Subcutaneous abdominal adipose tissue (tissue), 5 donors: ENCODE measurements around the gene QKI.
A peak's percentile ranks its signal among the peaks of the same experiment; 100 is the strongest.

Experiments
- H3K27ac ChIP-seq: one replicate; pipeline ENCODE4 v1.7.0; 2013; ENCODE audit warnings: low read depth, mild to moderate bottlenecking, inconsistent platforms, low read length, moderate library complexity
- H3K27me3 ChIP-seq, 5 donors: one replicate each; pipeline ENCODE4 v1.7.0; 2013; ENCODE audit warnings: low read length in 5 of 5, inconsistent platforms in 1 of 5; ENCODE audit not compliant: control insufficient read depth in 5 of 5, insufficient read depth in 4 of 5
- H3K36me3 ChIP-seq, 5 donors: one replicate each; pipeline ENCODE4 v1.7.0; 2013; ENCODE audit warnings: low read length in 5 of 5; ENCODE audit not compliant: control insufficient read depth in 5 of 5, insufficient read depth in 5 of 5
- H3K4me1 ChIP-seq, 5 donors: one replicate each; pipeline ENCODE4 v1.7.0; 2013; ENCODE audit warnings: low read length in 5 of 5, mild to moderate bottlenecking in 3 of 5, moderate library complexity in 1 of 5; ENCODE audit not compliant: control insufficient read depth in 5 of 5, insufficient read depth in 5 of 5
- H3K4me3 ChIP-seq, 5 donors: one replicate each; pipeline ENCODE4 v1.7.0; 2013; ENCODE audit warnings: low read length in 5 of 5, low read depth in 1 of 5
- H3K9ac ChIP-seq, 5 donors: one replicate each; pipeline ENCODE4 v1.7.0; 2013; ENCODE audit warnings: low read length in 5 of 5, mild to moderate bottlenecking in 4 of 5, moderate library complexity in 3 of 5
- H3K9me3 ChIP-seq, 5 donors: one replicate each; pipeline ENCODE4 v1.7.0; 2013; ENCODE audit warnings: low read length in 5 of 5; ENCODE audit not compliant: control insufficient read depth in 5 of 5
- donor health status: healthy.
- donor health status: healthy.
- donor health status: healthy.
- donor health status: healthy.
- donor health status: healthy.

Gene QKI

DNA sequence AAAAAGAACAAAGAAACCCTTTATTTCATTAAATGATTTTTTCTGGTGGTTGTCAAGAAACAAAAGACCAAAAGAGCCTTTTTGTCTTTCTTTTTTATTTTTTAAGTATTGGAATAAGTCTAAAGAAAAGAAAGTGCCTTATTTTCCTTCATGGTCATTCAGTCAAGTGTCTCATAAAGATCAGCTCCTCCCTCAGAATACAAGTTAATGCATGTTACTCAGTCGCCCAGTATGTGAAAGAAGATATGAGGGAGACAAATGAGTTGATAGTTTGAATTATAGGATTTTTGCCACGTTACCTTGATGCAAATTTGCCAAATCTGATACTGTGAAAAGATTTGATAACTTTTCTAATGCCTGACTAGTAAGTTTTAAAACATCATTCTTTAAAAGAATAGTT lies 157.2 kb downstream of the QKI start:
- Histone ChIP-seq H3K4me1 (no peaks in the 10 kb centered on the region), H3K36me3 (peaks cover 19 to 37% (median 29%) of the 10 kb centered on the region in 5 donors), H3K9ac (no peak overlapping the region), H3K9me3 (no peaks in the 10 kb centered on the region), H3K27ac (no peak overlapping the region), H3K4me3 (no peak overlapping the region), H3K27me3 (no peaks in the 10 kb centered on the region)

DNA sequence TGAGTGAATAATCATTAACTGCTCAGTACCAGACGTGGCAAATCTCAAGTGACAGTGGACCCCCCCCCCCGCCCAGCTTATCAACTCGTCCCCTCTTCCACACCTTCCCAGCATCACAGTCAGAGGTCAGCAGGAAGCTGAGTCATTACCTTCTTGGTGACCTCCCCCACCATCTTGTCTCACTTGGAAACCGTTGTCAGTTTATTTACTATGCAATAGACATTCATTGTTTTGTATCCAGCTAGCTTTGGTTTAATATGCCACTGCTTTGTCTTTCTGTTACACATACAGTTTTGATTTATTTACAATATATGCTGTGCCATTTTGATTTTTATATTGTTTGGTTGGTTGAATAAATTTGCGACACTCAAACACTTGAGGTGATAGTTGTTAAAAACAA lies 158.1 kb downstream of the QKI start:
- no peaks in the 10 kb centered on the region for H3K9me3 ChIP-seq
- peaks cover 19 to 32% (median 25%) of the 10 kb centered on the region in 5 donors for H3K36me3 ChIP-seq
- no peaks in the 10 kb centered on the region for H3K4me1 ChIP-seq
- no peaks in the 10 kb centered on the region for H3K27me3 ChIP-seq
- H3K27ac ChIP-seq = no peak overlapping the region
- no peak overlapping the region for H3K9ac ChIP-seq
- H3K4me3 ChIP-seq = no peak overlapping the region

- Histone ChIP-seq H3K4me1 (no peaks in the 10 kb centered on the region), H3K9me3 (no peaks in the 10 kb centered on the region), H3K9ac (no peak overlapping the region), H3K27ac (no peak overlapping the region), H3K27me3 (no peaks in the 10 kb centered on the region), H3K4me3 (no peak overlapping the region), H3K36me3 (peaks cover 19 to 25% (median 20%) of the 10 kb centered on the region in 5 donors)
Observed at GRCh38 chr6:163573503-163574179, 159.1 kb downstream of the QKI start.

- no peaks in the 10 kb centered on the region for H3K27me3 ChIP-seq
- no peaks in the 10 kb centered on the region for H3K9me3 ChIP-seq
- H3K36me3 ChIP-seq = peaks cover 12 to 17% (median 14%) of the 10 kb centered on the region in 5 donors
- no peak overlapping the region for H3K9ac ChIP-seq
- H3K4me1 ChIP-seq = peaks cover 0 to 15% (median 13%) of the 10 kb centered on the region in 5 donors
- H3K27ac ChIP-seq = no peak overlapping the region
- H3K4me3 ChIP-seq = no peak overlapping the region
Observed at GRCh38 chr6:163576114-163576513, 161.6 kb downstream of the QKI start.

- peaks cover 7 to 15% (median 12%) of the 10 kb centered on the region in 5 donors for H3K36me3 ChIP-seq
- H3K9ac ChIP-seq = no peak overlapping the region
- H3K4me1 ChIP-seq = peaks cover 0 to 17% (median 13%) of the 10 kb centered on the region in 5 donors
- H3K9me3 ChIP-seq = no peaks in the 10 kb centered on the region
- H3K27me3 ChIP-seq = no peaks in the 10 kb centered on the region
- H3K4me3 ChIP-seq = no peak overlapping the region
- no peak overlapping the region for H3K27ac ChIP-seq
Observed at GRCh38 chr6:163577404-163577803, 162.9 kb downstream of the QKI start.

GRCh38 chr6:163579111-163579879 lies 164.8 kb downstream of the QKI start:
- Histone ChIP-seq H3K9me3 (no peaks in the 10 kb centered on the region), H3K9ac (no peak overlapping the region), H3K36me3 (peaks cover 6 to 10% (median 7%) of the 10 kb centered on the region in 5 donors), H3K4me3 (no peak overlapping the region), H3K27ac (peak overlapping the region; percentile 7), H3K4me1 (peaks cover 0 to 17% (median 13%) of the 10 kb centered on the region in 5 donors), H3K27me3 (no peaks in the 10 kb centered on the region)

GRCh38 chr6:163579880-163580295 lies 165.4 kb downstream of the QKI start:
- H3K27ac ChIP-seq = peak overlapping the region; percentile 7
- no peak overlapping the region for H3K4me3 ChIP-seq
- no peaks in the 10 kb centered on the region for H3K9me3 ChIP-seq
- H3K36me3 ChIP-seq = peaks cover 2 to 8% (median 3%) of the 10 kb centered on the region in 5 donors
- peaks cover 0 to 17% (median 13%) of the 10 kb centered on the region in 5 donors for H3K4me1 ChIP-seq
- H3K27me3 ChIP-seq = no peaks in the 10 kb centered on the region
- no peak overlapping the region for H3K9ac ChIP-seq

DNA sequence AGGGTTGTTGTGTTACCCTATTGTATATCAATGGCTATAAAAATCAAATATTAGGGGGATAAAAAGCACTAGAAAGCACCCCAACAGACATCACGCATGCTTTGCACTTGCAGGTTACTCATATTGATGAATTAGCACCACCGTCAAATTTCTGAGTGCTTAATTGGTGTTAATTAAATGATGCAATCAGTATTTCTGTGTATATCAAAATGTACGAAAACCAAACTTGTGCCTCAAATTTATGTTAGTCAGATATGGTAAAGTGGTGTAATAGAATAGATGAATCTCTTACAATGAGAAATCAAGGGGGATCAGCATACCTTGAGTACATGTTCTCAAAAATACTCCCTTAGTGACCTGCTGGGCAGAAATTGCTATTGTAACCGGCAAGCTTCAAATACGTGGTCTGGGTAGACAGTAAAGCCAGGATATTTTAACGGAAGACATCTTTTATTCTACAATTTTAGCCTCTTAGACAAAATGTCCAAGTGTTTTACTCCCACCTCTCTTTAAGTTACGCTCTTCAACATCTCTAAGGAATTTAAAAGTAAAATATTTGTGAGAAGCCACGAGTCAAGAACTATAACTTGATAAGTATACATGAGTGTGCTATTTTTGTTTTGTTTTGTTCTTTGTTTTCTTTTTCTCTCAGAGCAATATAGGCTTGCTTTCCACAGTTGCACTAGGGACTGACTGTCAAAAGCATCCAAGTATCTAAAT lies 166.0 kb downstream of the QKI start:
- Histone ChIP-seq H3K9me3 (no peaks in the 10 kb centered on the region), H3K27me3 (no peaks in the 10 kb centered on the region), H3K27ac (no peak overlapping the region), H3K4me1 (peaks cover 0 to 18% (median 15%) of the 10 kb centered on the region in 5 donors), H3K36me3 (peaks cover 0 to 3% (median 0%) of the 10 kb centered on the region in 5 donors), H3K4me3 (no peak overlapping the region), H3K9ac (no peak overlapping the region)

DNA sequence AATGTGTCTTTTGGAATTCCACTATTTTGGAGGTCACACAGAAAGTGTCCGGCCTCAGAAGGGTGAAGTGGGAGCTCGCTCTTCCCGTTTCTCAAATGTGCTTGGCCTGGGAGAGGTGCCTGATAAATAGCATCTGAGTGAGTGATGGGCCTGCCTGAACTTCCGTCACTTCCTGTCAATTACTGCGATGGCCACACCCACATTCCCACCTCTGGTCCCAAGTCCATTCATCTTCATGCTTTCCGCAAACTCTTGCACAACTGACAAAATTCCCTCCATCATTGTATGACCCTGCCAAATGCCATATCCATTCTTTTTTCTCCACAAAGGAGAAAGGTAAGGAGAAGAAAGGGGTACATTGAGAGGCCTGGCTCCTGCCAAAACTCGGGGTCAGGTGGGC lies 169.0 kb downstream of the QKI start:
- Histone ChIP-seq H3K36me3 (no peaks in the 10 kb centered on the region), H3K4me1 (peaks cover 0 to 29% (median 28%) of the 10 kb centered on the region in 5 donors), H3K9me3 (no peaks in the 10 kb centered on the region), H3K9ac (no peak overlapping the region), H3K27me3 (no peaks in the 10 kb centered on the region), H3K27ac (no peak overlapping the region), H3K4me3 (no peak overlapping the region)
